Measurements from ENCODE around the gene ADORA1.

The ADORA1 gene

GRCh38 chr1:203129501-203130231 lies 2.1 kb downstream of the ADORA1 start:
- ATAC-seq (ENCODE audit: insufficient read depth, low read depth): no peak
- Histone ChIP-seq H3K4me2 (ENCODE audit: insufficient read depth, low read length) (no peak overlapping the region), H3K4me1 (ENCODE audit: insufficient read depth, low read length) (no peaks in the 10 kb centered on the region), H3K36me3 (ENCODE audit: insufficient read depth, low read length) (no peaks in the 10 kb centered on the region), H3K9me3 (ENCODE audit: insufficient read depth, low read length, severe bottlenecking) (no peaks in the 10 kb centered on the region), H2AFZ (ENCODE audit: low read depth, low read length) (no peak overlapping the region), H3K27me3 (ENCODE audit: insufficient read depth, low read length, poor library complexity) (peaks cover 15% of the 10 kb centered on the region), H3K9ac (ENCODE audit: low read depth, low read length) (no peak overlapping the region), H3K4me3 (ENCODE audit: low read depth in 1 of 2, low read length in 2 of 2) (no peak overlapping the region), H4K20me1 (ENCODE audit: insufficient read depth, low read length) (peaks cover 7% of the 10 kb centered on the region; the same call in 1 of the 2 replicates), H3K79me2 (ENCODE audit: insufficient read depth, low read length) (no peaks in the 10 kb centered on the region), H3K27ac (ENCODE audit: low read length) (no peak overlapping the region)
- no peak for DNase-seq
- no peak for TF ChIP-seq CTCF (IDR thresholded peaks at IDR 0.05; ENCODE audit: borderline replicate concordance, extremely low read depth, low read length, poor library complexity, severe bottlenecking)
- no peak for TF ChIP-seq EZH2 (IDR thresholded peaks at IDR 0.05; ENCODE audit: borderline replicate concordance, low read depth, low read length, severe bottlenecking)

- Histone ChIP-seq H3K4me3 (ENCODE audit: low read depth in 1 of 2, low read length in 2 of 2) (no peak overlapping the region), H3K9me3 (ENCODE audit: insufficient read depth, low read length, severe bottlenecking) (no peaks in the 10 kb centered on the region), H3K27ac (ENCODE audit: low read length) (no peak overlapping the region), H3K36me3 (ENCODE audit: insufficient read depth, low read length) (no peaks in the 10 kb centered on the region), H2AFZ (ENCODE audit: low read depth, low read length) (no peak overlapping the region), H3K27me3 (ENCODE audit: insufficient read depth, low read length, poor library complexity) (peaks cover 10% of the 10 kb centered on the region), H3K4me2 (ENCODE audit: insufficient read depth, low read length) (no peak overlapping the region), H4K20me1 (ENCODE audit: insufficient read depth, low read length) (peaks cover 7% of the 10 kb centered on the region; the same call in 1 of the 2 replicates), H3K79me2 (ENCODE audit: insufficient read depth, low read length) (no peaks in the 10 kb centered on the region), H3K4me1 (ENCODE audit: insufficient read depth, low read length) (no peaks in the 10 kb centered on the region), H3K9ac (ENCODE audit: low read depth, low read length) (no peak overlapping the region)
- DNase-seq: no peak
- TF ChIP-seq EZH2 (IDR thresholded peaks at IDR 0.05; ENCODE audit: borderline replicate concordance, low read depth, low read length, severe bottlenecking): no peak
- no peak for TF ChIP-seq CTCF (IDR thresholded peaks at IDR 0.05; ENCODE audit: borderline replicate concordance, extremely low read depth, low read length, poor library complexity, severe bottlenecking)
- ATAC-seq (ENCODE audit: insufficient read depth, low read depth): no peak
These were observed 2.9 kb downstream of the ADORA1 start for GRCh38 chr1:203130358-203130985.

GRCh38 chr1:203131548-203132200 lies 4.1 kb downstream of the ADORA1 start:
- Histone ChIP-seq H3K27ac (ENCODE audit: low read length) (no peak overlapping the region), H3K4me1 (ENCODE audit: insufficient read depth, low read length) (no peaks in the 10 kb centered on the region), H4K20me1 (ENCODE audit: insufficient read depth, low read length) (peaks cover 7% of the 10 kb centered on the region; the same call in 1 of the 2 replicates), H3K36me3 (ENCODE audit: insufficient read depth, low read length) (no peaks in the 10 kb centered on the region), H3K79me2 (ENCODE audit: insufficient read depth, low read length) (no peaks in the 10 kb centered on the region), H3K9ac (ENCODE audit: low read depth, low read length) (no peak overlapping the region), H3K27me3 (ENCODE audit: insufficient read depth, low read length, poor library complexity) (peaks cover 20% of the 10 kb centered on the region), H3K4me3 (ENCODE audit: low read depth in 1 of 2, low read length in 2 of 2) (no peak overlapping the region), H2AFZ (ENCODE audit: low read depth, low read length) (no peak overlapping the region), H3K4me2 (ENCODE audit: insufficient read depth, low read length) (no peak overlapping the region), H3K9me3 (ENCODE audit: insufficient read depth, low read length, severe bottlenecking) (no peaks in the 10 kb centered on the region)
- ATAC-seq (ENCODE audit: insufficient read depth, low read depth) (no peak), DNase-seq (no peak)
- no peak for TF ChIP-seq CTCF (IDR thresholded peaks at IDR 0.05; ENCODE audit: borderline replicate concordance, extremely low read depth, low read length, poor library complexity, severe bottlenecking)
- no peak for TF ChIP-seq EZH2 (IDR thresholded peaks at IDR 0.05; ENCODE audit: borderline replicate concordance, low read depth, low read length, severe bottlenecking)
